H1 (cell line): ENCODE data around the gene AZGP1. TPM values are rescaled to one million over a fixed set of nuclear protein-coding genes. Genes with fewer than 3 reads are reported as not detected.
A peak's percentile ranks its signal among the peaks of the same experiment; 100 is the strongest.

Experiments used
- BACH1 ChIP-seq: IDR thresholded peaks from 2 replicates; pipeline ENCODE4 v1.6.1; 2012; ENCODE audit warnings: low read length, improper control_type of control experiment
- CHD2 ChIP-seq: IDR thresholded peaks from 2 replicates; pipeline ENCODE4 v1.6.1; 2012; ENCODE audit warnings: low read length, improper control_type of control experiment
- CREB1 ChIP-seq: IDR thresholded peaks from 2 replicates; pipeline ENCODE4 v1.6.1; 2012; ENCODE audit warnings: inconsistent platforms
- CTBP2 ChIP-seq: IDR thresholded peaks from 2 replicates; pipeline ENCODE4 v1.7.0; 2011; ENCODE audit warnings: borderline replicate concordance, mild to moderate bottlenecking, moderate library complexity, mixed read lengths, low read length; ENCODE audit not compliant: insufficient read depth, insufficient read length
- GTF2F1 ChIP-seq: IDR thresholded peaks from 2 replicates; pipeline ENCODE4 v1.6.1; 2012; ENCODE audit warnings: low read depth, low read length, improper control_type of control experiment, borderline replicate concordance
- HDAC2 ChIP-seq, 2 experiments: fragments of 300-600 bp in 1 of 2; sonication (generic) in 1 of 2; IDR thresholded peaks; 2 replicates each; pipeline ENCODE4 v1.6.1; 2011 to 2012; ENCODE audit warnings: low read depth in 2 of 2, low read length in 2 of 2, mild to moderate bottlenecking in 2 of 2, moderate library complexity in 2 of 2, borderline replicate concordance in 1 of 2, inconsistent platforms in 1 of 2
- JUN ChIP-seq: IDR thresholded peaks from 2 replicates; pipeline ENCODE4 v1.6.1; 2011; ENCODE audit warnings: low read depth, mild to moderate bottlenecking, improper control_type of control experiment, low read length
- KDM1A ChIP-seq: fragments of 200-600, 300-600 bp; sonication (generic); IDR thresholded peaks from 2 replicates; pipeline ENCODE4 v1.7.1; 2016; ENCODE audit warnings: mild to moderate bottlenecking, low read length, borderline replicate concordance
- KDM4A ChIP-seq: IDR thresholded peaks from one replicate; pipeline ENCODE4 v1.7.1; 2012; ENCODE audit warnings: low read depth, mild to moderate bottlenecking, moderate library complexity, low read length, inconsistent platforms; ENCODE audit not compliant: severe bottlenecking
- NRF1 ChIP-seq: IDR thresholded peaks from 2 replicates; pipeline ENCODE4 v1.6.1; 2011; ENCODE audit warnings: mild to moderate bottlenecking, low read depth, low read length, improper control_type of control experiment
- POLR2A ChIP-seq, 2 experiments: IDR thresholded peaks; 1 replicate in 1 of 2; 2 replicates in 1 of 2; pipeline ENCODE4 v1.6.1; 2011; ENCODE audit warnings: low read depth in 2 of 2, low read length in 2 of 2, mild to moderate bottlenecking in 2 of 2; ENCODE audit errors: control extremely low read depth in 1 of 2
- POLR2AphosphoS5 ChIP-seq: IDR thresholded peaks from 2 replicates; pipeline ENCODE4 v1.6.1; 2011; ENCODE audit warnings: low read depth, low read length
- RBBP5 ChIP-seq: IDR thresholded peaks from 2 replicates; pipeline ENCODE4 v1.7.1; 2012; ENCODE audit warnings: low read depth, mild to moderate bottlenecking, inconsistent platforms, low read length, moderate library complexity, borderline replicate concordance
- RFX5 ChIP-seq: IDR thresholded peaks from 2 replicates; pipeline ENCODE4 v1.6.1; 2011; ENCODE audit warnings: low read depth, low read length, improper control_type of control experiment, borderline replicate concordance
- SAP30 ChIP-seq: fragments of 300-600 bp; sonication (generic); IDR thresholded peaks from 2 replicates; pipeline ENCODE4 v1.7.1; 2012; ENCODE audit warnings: low read length, moderate library complexity, mild to moderate bottlenecking, inconsistent platforms; ENCODE audit not compliant: insufficient read depth, insufficient replicate concordance
- SIN3A ChIP-seq, 2 experiments: IDR thresholded peaks in 1 of 2; conservative IDR thresholded peaks in 1 of 2; 2 replicates each; pipeline ENCODE4 v1.6.1; 2011 to 2012; ENCODE audit warnings: low read length in 2 of 2, improper control_type of control experiment in 1 of 2, low read depth in 1 of 2, mild to moderate bottlenecking in 1 of 2
- SIRT6 ChIP-seq: IDR thresholded peaks from one replicate; pipeline ENCODE4 v1.7.1; 2012; ENCODE audit warnings: low read length, inconsistent platforms
- SP1 ChIP-seq: IDR thresholded peaks from 2 replicates; pipeline ENCODE4 v1.6.1; 2011; ENCODE audit warnings: low read depth, low read length
- SRF ChIP-seq: IDR thresholded peaks from 2 replicates; pipeline ENCODE4 v1.6.1; 2011; ENCODE audit warnings: mild to moderate bottlenecking, low read depth, low read length, moderate library complexity
- TAF7 ChIP-seq: optimal IDR thresholded peaks from 2 replicates; pipeline ENCODE3; 2011; ENCODE audit warnings: low read depth, mild to moderate bottlenecking, inconsistent platforms, low read length, moderate library complexity, borderline replicate concordance
- TBP ChIP-seq: IDR thresholded peaks from 2 replicates; pipeline ENCODE4 v1.6.1; 2011; ENCODE audit warnings: low read depth, low read length, improper control_type of control experiment
- YY1 ChIP-seq: IDR thresholded peaks from 2 replicates; pipeline ENCODE4 v1.6.1; 2011; ENCODE audit warnings: low read depth, mild to moderate bottlenecking, low read length
- ZNF274 ChIP-seq: IDR thresholded peaks from 2 replicates; pipeline ENCODE4 v1.7.0; 2012; ENCODE audit warnings: low read length, borderline replicate concordance; ENCODE audit errors: extremely low read depth
- polyA plus RNA-seq, 7 experiments: library from polyadenylated mRNA; depleted of rRNA in 3 of 7; stranded (reverse) in 5 of 7; unstranded in 2 of 7; fragments of >200 nt in 5 of 7; fragments of 200-250 nt in 2 of 7; gene quantifications; 1 replicate in 5 of 7; 2 replicates in 1 of 7; 4 replicates in 1 of 7; pipeline versions ENCODE4 v1.2.1 to v1.2.3, GENCODE V29; 2011 to 2013; ENCODE audit warnings: missing spikeins in 2 of 7, mixed read lengths in 2 of 7
- total RNA-seq: library from RNA; stranded (reverse); fragmentation: NEBNext Ultra II Directional; extraction: Animal tissue kit (Norgen Biotek cat#: 25700); gene quantifications from 2 replicates; pipeline ENCODE4 v1.2.1, GENCODE V29; 2021
- TF ChIP-seq, protein P1 (sequence below): IDR thresholded peaks from 2 replicates; pipeline ENCODE4 v1.6.1; 2011; ENCODE audit warnings: low read depth, mild to moderate bottlenecking, low read length; ENCODE audit not compliant: insufficient read depth

The AZGP1 gene
- total and polyA plus RNA-seq, 2 of the 8 experiments (the other 6 are each of a cell fraction or from before 2014, with no cell fraction given) = 0.52 to 0.68 TPM

GRCh38 chr7:99943641-99944496, 32.0 kb downstream of the AZGP1 start (continued):
- TF ChIP-seq SAP30 = no peak
- TF ChIP-seq ZNF274 = no peak
- TF ChIP-seq SRF = no peak
- no peak for TF ChIP-seq SIRT6
- TF ChIP-seq TAF7 = no peak
- TF ChIP-seq CTBP2 = no peak
- TF ChIP-seq TBP = peak; percentile 94
- no peak; the same call in 1 of the 2 replicates for TF ChIP-seq CHD2
- TF ChIP-seq BACH1 = no peak
- TF ChIP-seq KDM4A = no peak
- no peak for TF ChIP-seq NRF1
- TF ChIP-seq HDAC2 (IDR thresholded peaks at IDR 0.05; ENCODE audit: borderline replicate concordance in 1 of 2, low read depth in 2 of 2, low read length in 2 of 2) = 0 out of 4 replicates have a peak, but pooled peaks have one; percentile 23 to 69
- TF ChIP-seq GTF2F1 = 0 out of 2 replicates have a peak, but pooled peaks have one; percentile 16
- TF ChIP-seq YY1 = no peak
- TF ChIP-seq CREB1 = 0 out of 2 replicates have a peak, but pooled peaks have one; percentile 24
- TF ChIP-seq RFX5 = no peak
- peak; percentile 26; the same call in 1 of the 2 replicates for TF ChIP-seq RBBP5
- peak; percentile 87 for TF ChIP-seq SP1
- TF ChIP-seq, protein P1, sequence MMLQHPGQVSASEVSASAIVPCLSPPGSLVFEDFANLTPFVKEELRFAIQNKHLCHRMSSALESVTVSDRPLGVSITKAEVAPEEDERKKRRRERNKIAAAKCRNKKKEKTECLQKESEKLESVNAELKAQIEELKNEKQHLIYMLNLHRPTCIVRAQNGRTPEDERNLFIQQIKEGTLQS = no peak
- peak; percentile 51 to 59; a peak in 2 of 3 replicates for TF ChIP-seq POLR2A (IDR thresholded peaks at IDR 0.05; ENCODE audit: control extremely low read depth in 1 of 2, low read depth in 2 of 2, low read length in 2 of 2)
- TF ChIP-seq KDM1A = peak; percentile 66; the same call in 1 of the 2 replicates
- no peak for TF ChIP-seq JUN
- TF ChIP-seq SIN3A (conservative IDR thresholded peaks at IDR 0.05 in 1 of 2, IDR thresholded peaks at IDR 0.05 in 1 of 2; ENCODE audit: low read depth in 1 of 2, low read length in 2 of 2) = no peak; a peak in 1 of 4 replicates
- no peak; the same call in none of the 2 replicates for TF ChIP-seq POLR2AphosphoS5
